ENCODE data around the gene APOO.

The APOO gene

GRCh38 chrX:23804578-23804977, 103.2 kb downstream of the APOO start:
- no peak for DNase-seq
- no peak overlapping the region for H3K4me3 ChIP-seq (ENCODE audit: low read depth, low read length)
- no peaks in the 10 kb centered on the region for H3K4me1 ChIP-seq
- H3K9me3 ChIP-seq: no peaks in the 10 kb centered on the region
- H3K36me3 ChIP-seq: no peaks in the 10 kb centered on the region
- no peak for TF ChIP-seq CTCF (IDR thresholded peaks at IDR 0.05; ENCODE audit: low read depth, low read length)
- no peaks in the 10 kb centered on the region for H3K27me3 ChIP-seq

GRCh38 chrX:23803931-23804381, 103.8 kb downstream of the APOO start:
- Histone ChIP-seq H3K4me3 (ENCODE audit: low read depth, low read length) (no peak overlapping the region), H3K4me1 (no peaks in the 10 kb centered on the region), H3K9me3 (no peaks in the 10 kb centered on the region), H3K27me3 (no peaks in the 10 kb centered on the region), H3K36me3 (no peaks in the 10 kb centered on the region)
- no peak for DNase-seq
- TF ChIP-seq CTCF (IDR thresholded peaks at IDR 0.05; ENCODE audit: low read depth, low read length): no peak

GRCh38 chrX:23802431-23802830, 105.3 kb downstream of the APOO start:
- Histone ChIP-seq H3K4me1 (no peaks in the 10 kb centered on the region), H3K4me3 (ENCODE audit: low read depth, low read length) (no peak overlapping the region), H3K27me3 (no peaks in the 10 kb centered on the region), H3K9me3 (no peaks in the 10 kb centered on the region), H3K36me3 (no peaks in the 10 kb centered on the region)
- TF ChIP-seq CTCF (IDR thresholded peaks at IDR 0.05; ENCODE audit: low read depth, low read length): no peak
- no peak for DNase-seq

GRCh38 chrX:23799469-23800065, 108.2 kb downstream of the APOO start:
- H3K4me1 ChIP-seq: no peaks in the 10 kb centered on the region
- no peak for DNase-seq
- TF ChIP-seq CTCF (IDR thresholded peaks at IDR 0.05; ENCODE audit: low read depth, low read length): no peak

GRCh38 chrX:23797371-23798128, 110.2 kb downstream of the APOO start:
- H3K27me3 ChIP-seq: no peaks in the 10 kb centered on the region
- DNase-seq: no peak
- no peaks in the 10 kb centered on the region for H3K36me3 ChIP-seq
- no peak for TF ChIP-seq CTCF (IDR thresholded peaks at IDR 0.05; ENCODE audit: low read depth, low read length)
- H3K9me3 ChIP-seq: no peaks in the 10 kb centered on the region
- H3K4me1 ChIP-seq: no peaks in the 10 kb centered on the region
- H3K4me3 ChIP-seq (ENCODE audit: low read depth, low read length): no peak overlapping the region

More at GRCh38 chrX:23799469-23800065, 108.2 kb downstream of the APOO start:
- no peaks in the 10 kb centered on the region for H3K9me3 ChIP-seq
- H3K27me3 ChIP-seq: no peaks in the 10 kb centered on the region
- no peaks in the 10 kb centered on the region for H3K36me3 ChIP-seq
- H3K4me3 ChIP-seq (ENCODE audit: low read depth, low read length): no peak overlapping the region

- no peaks in the 10 kb centered on the region for H3K4me1 ChIP-seq
- no peaks in the 10 kb centered on the region for H3K9me3 ChIP-seq
- TF ChIP-seq CTCF (IDR thresholded peaks at IDR 0.05; ENCODE audit: low read depth, low read length): no peak
- DNase-seq: no peak
- H3K4me3 ChIP-seq (ENCODE audit: low read depth, low read length): no peak overlapping the region
- no peaks in the 10 kb centered on the region for H3K36me3 ChIP-seq
- no peaks in the 10 kb centered on the region for H3K27me3 ChIP-seq
Observed at GRCh38 chrX:23795221-23795620, 112.5 kb downstream of the APOO start.
